GM19467 (cell line): ENCODE data around the gene SPDYA.
"Not testable (repeated sequence)": the region's sequence is repeated elsewhere in the genome, so short reads cannot be mapped to it uniquely, and the experiment has no call there.

Experiments
- ATAC-seq: cut with Tn5 transposase; IDR thresholded peaks from one replicate; pipeline ENCODE4 v1.9.1; 2021; ENCODE audit warnings: mild to moderate bottlenecking, moderate library complexity; ENCODE audit not compliant: unreplicated experiment

The SPDYA gene

DNA sequence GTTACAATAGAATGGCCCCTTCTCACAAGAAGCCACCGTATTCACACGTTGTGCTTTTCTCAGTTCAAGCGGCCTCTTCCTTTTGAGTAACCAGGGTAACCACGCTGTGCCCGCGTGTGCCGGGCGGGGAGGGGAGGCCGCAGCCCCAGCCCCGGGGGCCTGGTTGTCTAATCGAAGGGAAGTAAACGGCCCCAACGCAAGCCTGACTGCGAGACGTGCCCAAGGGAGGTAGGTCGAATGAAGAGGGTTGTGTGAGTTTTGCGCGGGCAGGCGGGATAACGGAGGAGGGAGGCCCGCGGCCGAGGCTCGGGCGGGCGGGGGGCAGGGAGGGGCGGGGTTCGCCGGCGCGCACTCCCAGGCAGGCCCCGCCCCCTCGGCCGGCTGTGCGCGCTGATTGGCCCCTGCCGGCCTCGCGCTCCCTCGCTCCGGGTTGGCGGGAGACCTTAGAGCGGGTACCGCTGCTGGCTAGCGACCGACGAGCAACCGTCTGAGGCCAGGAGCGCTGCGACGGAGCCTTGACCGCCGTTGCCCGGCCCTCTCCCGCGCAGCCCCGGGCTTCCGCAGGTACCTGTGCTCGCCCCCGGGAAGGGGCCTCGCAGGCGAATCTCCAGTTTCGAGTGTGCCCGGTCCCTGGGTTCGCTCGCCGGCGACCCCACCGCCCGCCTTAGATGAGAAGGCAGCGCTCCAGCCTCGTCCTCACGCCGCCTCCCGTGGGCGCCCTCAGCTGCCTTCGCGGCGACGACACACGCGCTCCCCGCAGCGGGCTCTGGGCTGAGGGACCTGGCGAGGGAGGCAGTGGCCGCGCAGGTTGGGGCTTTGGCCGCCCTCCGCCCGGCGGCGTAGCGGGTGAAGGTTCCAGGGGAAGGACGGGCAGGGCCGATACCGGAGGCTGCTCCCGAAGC lies at the start of gene SPDYA:
Gene SPDYA, plus strand, starts transcription at position 451 of the 902 bp plus-strand sequence. CDS start 5,181 bp downstream, outside the sequence.
- ATAC-seq: peak; percentile 85

DNA sequence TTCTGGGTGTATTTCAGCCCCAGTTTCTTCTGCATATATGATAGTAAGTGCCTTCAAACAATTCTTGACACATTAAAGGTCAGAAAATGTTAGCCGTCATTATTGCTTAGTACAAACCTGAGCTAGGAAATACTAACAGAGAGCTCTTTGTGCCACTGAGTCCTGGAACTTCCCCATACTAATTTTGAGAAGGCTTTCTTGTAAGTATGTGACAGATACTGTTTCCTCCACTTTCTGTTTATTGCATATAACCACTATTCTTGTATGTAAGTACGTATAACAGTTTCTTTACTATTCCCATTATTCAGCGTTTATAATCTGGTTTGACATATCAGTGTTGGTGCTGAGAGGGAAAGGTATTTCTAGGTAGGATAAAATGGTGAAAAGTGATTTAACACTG lies 49.2 kb upstream of the SPDYA start:
- ATAC-seq: no peak

DNA sequence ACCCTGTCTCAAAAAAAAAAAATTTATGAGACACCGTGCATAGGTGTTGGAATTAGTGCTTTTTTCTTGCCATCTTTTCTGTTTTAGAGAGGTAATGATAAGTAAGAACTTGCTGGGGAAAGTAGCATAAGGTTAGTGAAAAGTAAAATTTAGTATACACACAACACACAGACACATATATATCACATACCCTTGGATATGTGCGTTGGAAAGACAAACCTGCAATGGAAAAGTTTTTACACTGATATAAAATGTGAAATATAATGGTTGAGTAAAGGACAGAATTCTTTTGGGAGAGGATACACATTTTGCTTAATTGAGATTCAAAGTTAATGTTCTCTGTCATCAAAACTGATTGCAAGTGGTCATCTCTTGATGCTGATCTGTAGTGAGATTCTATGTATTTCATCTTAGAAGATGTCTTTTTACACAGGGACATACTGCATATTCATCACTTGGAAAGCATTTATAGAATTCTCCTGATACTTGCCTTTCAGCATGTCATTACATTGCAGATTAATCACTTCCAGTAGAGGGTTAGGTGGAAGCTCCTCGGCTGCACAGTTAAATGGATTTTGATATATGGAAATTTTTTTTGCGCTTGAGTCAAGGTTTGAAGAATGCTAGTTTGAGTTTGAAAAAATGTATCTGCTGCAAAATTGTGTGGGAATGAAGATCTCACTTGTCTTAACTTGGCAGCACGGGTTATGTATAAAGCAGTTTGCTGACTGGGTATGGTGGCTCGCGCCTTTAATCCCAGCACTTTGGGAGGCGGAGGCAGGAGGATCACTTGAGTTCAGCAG lies 45.5 kb upstream of the SPDYA start:
- no peak for ATAC-seq

DNA sequence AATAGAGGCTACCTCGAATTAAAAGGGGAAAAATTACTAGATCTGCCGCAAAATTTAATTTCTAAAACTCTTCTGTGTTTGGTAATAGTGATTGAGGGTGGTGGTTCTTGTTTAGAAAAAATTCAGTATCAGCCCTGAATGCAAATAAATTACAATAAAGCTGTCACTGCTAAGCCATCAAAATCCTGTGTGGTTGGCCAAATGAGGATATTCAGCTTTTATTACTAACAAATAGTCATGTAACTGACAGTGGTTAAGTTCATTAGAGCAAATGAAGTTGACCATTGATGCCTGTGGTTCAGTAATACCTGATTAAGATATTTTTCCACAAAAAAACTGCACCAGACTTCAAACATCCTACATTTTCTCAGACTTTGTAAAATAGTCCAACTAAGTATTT lies 44.6 kb upstream of the SPDYA start:
- ATAC-seq: no peak

DNA sequence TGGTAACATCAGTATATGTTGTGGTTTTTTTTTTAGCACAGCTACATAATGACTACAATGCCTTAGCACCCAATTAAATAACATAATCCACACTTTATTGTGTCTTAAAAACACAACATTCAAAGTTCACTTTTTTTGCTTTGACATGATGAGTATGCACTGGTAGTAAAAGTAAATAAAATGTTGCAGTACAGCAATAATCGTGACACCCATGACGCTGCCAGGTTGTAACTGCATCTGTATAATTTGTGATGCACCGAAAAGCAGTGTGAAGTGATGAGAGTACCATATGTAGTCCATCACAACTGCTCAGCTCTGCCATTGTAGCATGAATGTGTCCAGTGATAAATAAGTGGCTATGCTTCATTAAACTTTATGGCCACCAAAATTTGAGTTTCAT lies 43.3 kb upstream of the SPDYA start:
- no peak for ATAC-seq

DNA sequence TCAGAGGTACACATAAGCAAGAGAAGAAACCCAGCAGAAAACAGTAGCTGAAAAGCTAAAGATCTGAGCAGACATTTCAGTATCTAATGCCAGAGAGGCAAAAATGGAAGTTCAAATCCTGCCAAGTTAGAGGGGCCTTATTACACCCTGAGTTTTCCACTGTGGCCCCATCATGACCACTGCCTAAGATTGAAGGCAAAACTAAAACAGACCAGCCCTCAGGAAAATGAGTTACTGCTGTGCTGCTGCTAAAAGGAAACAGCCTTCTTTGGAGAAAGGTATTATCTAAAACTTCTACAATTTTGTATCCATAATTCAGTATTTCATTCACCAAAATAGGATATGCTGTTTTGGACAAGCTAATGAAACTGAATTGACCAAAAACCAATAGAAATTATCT lies 42.2 kb upstream of the SPDYA start:
- ATAC-seq: no peak

DNA sequence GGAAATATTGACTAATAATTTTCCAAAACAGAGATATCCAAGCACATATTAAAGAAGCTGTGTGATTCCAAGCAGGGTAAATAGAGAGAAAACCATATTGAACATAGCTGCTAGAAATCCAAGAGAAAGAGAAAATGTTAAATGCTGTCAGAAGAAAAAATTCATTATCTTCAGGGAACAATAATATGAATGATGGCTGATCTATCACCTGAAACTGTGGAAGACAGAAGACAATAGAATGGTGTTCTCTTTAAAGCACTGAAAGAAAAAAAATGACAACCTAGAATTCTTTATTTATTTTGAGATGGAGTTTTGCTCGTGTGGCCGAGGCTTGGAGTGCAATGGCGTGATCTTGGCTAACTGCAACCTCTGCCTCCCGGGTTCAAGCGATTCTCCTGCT lies 41.7 kb upstream of the SPDYA start:
- ATAC-seq: no peak

DNA sequence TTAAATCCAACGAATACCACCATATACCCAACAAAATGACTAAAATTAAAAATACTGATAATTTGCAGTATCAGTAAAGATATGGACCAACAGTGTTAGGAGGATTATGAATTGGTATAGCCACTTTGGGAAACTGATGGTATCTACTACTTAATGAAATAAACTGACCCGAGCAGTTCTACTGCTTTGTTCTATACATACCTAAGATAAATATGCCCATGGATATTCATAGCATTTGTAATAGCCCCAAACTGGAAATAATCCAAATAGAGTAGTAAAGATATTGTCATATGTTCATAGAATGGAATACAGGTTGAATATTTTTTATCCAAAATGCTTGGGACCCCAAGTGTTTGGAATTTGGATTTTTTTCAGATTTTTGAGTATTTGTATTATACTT lies 38.3 kb upstream of the SPDYA start:
- no peak for ATAC-seq

DNA sequence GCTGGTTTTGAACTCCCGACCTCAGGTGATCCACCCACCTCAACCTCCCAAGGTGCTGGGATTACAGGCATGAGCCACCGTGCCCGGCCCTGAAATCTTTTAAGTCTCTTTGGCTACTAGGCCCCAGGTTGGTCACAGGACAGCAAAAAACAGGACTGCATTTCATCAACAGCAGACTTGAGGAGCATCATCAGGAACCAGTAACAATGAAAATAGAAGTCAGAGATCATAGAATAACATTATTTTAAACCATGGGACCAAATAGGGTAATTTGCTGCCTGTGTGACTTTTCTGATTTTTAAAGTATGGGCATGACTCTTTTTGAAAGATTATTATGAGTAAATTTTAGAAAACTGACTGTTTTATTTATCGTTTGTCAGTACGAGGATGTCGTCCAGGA lies 34.2 kb upstream of the SPDYA start:
- no peak for ATAC-seq

DNA sequence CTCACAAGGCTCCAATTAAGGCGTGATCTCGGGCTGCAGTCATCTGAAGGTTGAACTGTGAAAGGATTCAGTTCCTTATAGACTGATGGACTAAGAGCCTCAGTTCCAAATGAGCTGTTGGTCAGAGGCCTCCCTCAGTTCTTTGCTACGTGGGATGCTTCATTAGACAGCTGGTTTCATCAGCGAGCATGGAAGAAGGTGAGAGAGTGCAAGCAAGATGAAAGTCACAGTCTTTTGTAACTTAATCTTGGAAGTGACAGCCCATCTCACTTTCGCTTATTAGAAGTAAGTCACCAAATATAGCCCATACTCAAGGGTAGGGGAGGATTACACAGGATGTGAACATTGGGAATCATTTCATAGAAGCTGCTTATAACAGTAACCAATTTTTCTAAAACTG lies 32.2 kb upstream of the SPDYA start:
- ATAC-seq: no peak

DNA sequence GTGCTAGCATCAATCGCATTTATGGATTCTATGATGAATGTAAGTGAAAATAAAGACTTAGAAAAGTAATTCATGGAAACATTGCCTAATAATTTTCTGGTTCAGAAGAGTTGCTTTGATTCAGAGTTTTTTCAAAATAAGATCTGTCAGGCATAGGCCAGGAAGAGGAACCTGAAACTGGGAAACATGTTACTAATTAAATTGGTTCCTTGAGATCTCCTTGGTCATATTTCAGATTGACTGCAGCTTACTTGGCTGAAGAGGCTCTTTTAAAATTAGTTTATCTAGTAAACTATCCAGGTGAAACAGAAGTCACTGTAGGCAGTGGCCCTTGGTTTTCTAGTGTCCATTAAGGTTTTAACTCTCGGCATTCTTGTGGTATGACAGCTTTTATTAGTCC lies 31.6 kb upstream of the SPDYA start:
- ATAC-seq: no peak

DNA sequence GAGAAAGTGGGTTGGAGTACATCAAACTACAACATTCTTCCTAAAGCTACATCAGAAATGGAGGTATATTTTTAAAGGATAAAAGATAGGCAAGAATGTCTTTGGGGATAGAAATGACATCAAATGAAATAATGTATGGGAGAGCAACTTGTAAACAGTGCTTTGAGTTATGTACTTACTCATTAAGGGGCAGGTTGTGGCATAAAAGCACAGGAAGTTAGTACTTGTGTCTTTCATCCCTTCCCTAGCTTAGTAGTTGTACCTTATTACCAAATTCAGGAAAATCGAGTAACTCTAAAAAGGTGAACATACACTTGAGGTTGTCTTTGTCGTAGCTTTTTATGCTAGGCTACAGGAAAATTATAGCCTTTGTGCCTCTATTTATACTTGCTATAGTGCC lies 30.1 kb upstream of the SPDYA start:
- no peak for ATAC-seq

DNA sequence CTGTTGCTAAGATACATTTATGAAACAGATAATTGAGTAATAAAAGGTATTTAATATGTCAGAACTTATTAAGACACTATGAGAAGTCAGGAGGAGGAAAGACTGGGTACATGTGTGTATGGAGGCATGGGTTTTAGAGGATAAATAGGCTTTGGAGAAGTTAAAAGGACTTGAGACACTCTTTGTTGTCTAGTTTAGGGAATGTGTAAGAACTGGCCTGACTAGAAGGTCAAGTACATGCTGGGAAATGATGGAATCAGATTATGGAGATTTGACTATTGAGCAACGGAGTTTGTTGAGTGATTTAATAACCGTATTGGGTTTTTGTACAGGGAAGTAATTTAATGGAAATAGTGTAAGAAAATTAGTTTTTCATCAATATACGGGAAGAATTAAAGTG lies 28.2 kb upstream of the SPDYA start:
- no peak for ATAC-seq

DNA sequence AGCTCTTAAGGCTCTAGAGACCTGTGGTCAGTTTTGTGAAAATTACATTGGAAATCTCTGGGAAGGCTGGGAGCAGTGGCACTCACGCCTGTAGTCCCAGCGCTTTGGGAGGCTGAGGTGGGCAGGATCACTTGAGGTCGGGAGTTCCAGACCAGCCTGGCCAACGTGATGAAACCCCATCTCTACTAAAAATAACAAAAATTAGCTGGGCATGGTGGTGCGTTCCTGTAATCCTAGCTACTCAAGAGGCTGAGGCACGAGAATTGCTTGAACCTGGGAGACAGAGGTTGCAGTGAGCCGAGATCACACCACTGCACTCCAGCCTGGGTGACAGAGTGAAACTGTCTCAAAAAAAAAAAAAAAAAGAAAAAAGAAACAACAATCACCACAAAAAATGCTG lies 26.1 kb upstream of the SPDYA start:
- ATAC-seq: not testable (repeated sequence)

DNA sequence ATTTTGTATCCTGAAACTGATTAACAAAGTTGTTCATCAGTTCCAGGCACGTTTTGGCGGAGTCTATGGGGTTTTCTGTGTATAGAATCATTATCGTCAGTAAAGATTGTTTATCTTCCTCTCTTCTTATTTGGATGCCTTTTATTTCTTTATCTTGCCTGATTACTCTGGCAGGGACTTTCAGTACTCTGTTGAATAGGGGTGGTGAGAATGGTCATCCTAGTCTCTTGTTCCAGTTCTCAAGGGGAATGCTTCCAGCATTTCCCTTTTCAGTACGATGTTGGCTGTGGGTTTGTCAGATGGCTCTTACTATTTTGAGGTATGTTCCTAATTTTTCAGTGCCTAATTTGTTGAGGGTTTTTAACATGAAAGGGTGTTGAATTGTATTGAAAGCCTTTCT lies 14.0 kb upstream of the SPDYA start:
- no peak for ATAC-seq

DNA sequence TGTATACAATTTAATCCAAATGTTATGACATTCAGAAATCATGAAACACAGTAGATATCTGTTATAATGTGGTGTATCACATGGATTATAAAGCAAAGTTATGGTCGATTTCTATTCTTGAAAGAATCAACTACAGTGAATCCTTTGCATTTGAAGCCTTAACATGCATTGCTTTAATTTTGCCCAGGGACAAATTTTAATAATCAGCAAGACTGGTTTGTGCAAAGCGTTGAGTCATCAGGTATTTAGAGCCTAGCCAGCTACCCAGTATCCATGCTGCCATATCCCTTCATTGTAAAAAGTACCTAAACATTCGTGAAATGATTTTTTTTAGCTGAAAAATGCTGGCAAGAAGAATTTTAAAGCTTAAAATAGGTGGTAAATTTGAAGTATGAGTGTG lies 8.9 kb upstream of the SPDYA start:
- no peak for ATAC-seq

DNA sequence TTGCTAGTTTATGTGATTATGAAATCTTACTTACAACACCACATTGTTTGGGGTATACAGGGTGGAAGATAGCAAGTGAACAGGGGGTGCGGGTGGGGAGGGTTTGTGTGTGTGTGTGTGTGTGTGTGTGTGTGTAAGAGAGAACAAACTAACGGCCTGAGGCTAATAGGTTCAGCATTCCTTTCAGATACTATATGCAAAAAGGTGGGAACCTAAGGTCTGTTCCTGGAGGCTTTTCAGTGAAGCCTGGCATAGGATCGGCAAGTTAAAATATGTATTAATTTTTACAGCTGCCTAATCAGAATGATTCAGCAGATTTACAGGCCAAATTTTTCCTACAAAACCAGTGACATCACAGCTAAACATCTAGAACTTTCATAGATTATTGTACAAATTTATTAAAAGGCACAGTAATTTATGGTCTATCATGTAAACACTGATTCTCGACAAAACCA lies 7.6 kb upstream of the SPDYA start:
- ATAC-seq: no peak

DNA sequence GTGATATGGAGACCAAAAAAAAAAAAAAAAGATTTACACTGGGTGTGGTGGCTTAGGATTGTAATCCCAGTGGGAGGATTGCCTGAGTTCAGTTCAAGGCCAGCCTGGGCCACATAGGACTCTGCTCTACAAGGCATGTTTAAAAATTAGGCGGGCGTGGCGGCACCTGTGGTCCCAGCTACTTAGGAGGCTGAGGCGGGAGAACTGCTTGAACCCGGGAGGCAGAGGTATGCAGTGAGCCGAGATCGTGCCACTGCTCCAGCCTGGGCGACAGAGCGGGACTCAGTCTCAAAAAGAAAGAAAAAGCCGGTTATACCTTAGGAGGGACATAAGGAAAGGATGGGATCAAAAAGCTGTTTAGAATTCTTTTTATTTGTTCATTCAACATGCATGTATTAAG lies 707 bp upstream of the SPDYA start:
- no peak for ATAC-seq

DNA sequence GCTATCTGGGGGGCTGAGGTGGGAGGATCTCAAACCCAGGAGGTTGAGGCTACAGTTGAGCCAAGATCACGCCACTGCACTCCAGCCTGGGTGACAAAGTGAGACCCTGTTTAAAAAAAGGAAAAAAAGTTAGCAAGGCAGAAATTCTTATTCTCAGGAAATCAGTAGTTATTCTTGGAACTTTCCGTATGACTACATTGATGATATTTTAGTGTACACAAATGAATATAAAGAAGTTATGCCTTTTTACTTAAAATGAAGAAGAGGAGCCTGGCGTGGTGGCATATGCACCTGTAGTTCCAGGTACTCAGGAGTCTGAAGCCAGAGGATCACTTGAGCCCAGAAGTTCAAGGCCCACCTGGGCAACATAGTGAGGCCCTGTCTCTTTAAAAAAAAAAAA lies 7.4 kb downstream of the SPDYA start:
- ATAC-seq: no peak

DNA sequence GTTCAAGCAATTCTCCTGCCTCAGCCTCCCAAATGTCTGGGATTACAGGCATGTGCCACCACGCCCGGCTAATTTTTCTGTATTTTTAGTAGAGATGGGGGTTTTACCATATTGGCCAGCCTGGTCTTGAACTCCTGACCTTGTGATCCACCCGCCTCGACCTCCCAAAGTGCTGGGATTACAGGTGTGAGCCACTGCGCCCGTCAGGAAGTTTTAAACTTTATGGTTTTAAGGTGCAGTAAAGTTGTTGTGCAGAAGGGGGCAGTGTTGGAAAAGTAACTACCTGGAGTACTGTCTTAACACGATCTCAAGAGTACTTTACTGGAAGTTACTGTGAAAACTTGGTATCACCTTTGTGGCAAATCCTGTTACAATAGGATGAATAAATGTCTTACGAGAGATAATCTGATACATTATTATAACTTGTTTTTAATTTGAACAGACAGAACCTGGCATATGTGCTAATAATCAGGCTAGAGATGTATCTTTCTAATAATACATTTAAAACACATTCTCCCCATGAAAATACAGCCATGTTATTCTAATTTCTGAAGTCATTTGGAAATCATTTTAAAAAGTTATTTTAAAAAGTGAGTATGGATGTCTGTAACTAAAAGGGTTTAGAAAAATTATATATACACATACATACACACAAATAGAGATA lies 10.8 kb downstream of the SPDYA start:
- no peak for ATAC-seq

DNA sequence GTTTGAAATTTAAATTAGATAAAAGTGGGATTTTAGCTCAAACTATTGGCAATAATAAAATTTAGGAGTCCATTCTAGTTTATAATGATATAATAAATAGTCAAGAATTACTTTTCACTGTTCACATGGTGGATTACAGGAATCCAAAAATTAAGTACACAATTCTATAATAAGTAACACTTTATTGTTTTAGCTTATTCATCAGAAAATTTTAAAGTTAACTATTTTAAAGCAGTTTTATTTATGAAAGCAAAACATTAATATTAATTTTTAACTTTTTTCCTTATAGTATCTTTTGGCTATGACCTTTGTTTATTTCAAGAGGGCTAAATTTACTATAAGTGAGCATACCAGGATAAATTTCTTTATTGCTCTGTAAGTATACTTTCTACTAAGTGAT lies 11.4 kb downstream of the SPDYA start:
- ATAC-seq: no peak

DNA sequence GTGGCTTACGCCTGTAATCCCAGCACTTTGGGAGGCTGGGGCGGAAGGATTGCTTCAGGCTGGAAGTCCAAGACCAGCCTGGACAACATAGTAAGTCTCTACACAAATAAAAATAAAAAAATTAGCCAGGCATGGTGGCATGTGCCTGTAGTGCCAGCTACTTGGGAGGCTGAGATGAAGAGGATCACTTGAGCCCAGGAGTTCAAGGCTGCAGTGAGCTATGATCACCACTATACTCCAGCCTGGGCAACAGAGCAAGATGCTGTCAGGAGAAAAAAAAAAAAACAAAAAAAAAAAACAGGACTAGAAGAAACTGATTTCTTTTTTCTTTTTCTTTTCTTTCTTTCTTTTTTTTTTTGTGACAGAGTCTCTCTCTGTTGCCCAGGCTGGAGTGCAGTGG lies 13.6 kb downstream of the SPDYA start:
- ATAC-seq: no peak
